WTC11 (cell line): ENCODE data around the gene IGFN1. TPM values are rescaled to one million over a fixed set of nuclear protein-coding genes. Genes with fewer than 3 reads are reported as not detected.

Experiments
- ATAC-seq: fragments of 200-7000 bp; cut with Tn5 transposase; 2 replicates; pipeline ENCODE4 v1.10.0; 2021; ENCODE audit warnings: mild to moderate bottlenecking, moderate library complexity
- CTCF ChIA-PET: fragments of 300-600 bp; sonication (Branson Sonifier 250); formaldehyde crosslinking; loops from one replicate; lab custom pipeline; 2021; ENCODE audit warnings: antibody characterized with exemption; lab: Charles Lee
- POLR2A ChIA-PET: fragments of 350-600 bp; sonication (Branson Sonifier 250); formaldehyde crosslinking; loops from one replicate; lab custom pipeline; 2021; ENCODE audit warnings: antibody characterized with exemption; lab: Charles Lee
- DNase-seq: peaks from one replicate; pipeline ENCODE4 v3.0.0; 2021; ENCODE audit warnings: low spot score
- H3K27ac Mint-ChIP-seq: 2 replicates; pipeline ENCODE4 v1.8.0; 2021; ENCODE audit warnings: mixed read lengths
- H3K27me3 Mint-ChIP-seq: 2 replicates; pipeline ENCODE4 v1.8.0; 2021; ENCODE audit warnings: low read depth, mild to moderate bottlenecking, moderate library complexity, mixed read lengths
- H3K36me3 Mint-ChIP-seq: 2 replicates; pipeline ENCODE4 v1.8.0; 2021; ENCODE audit warnings: mixed read lengths
- H3K4me1 Mint-ChIP-seq: 2 replicates; pipeline ENCODE4 v1.8.0; 2022; ENCODE audit warnings: mixed read lengths
- H3K4me3 Mint-ChIP-seq: 2 replicates; pipeline ENCODE4 v1.8.0; 2021; ENCODE audit warnings: mild to moderate bottlenecking, moderate library complexity, mixed read lengths
- H3K9me3 Mint-ChIP-seq: 2 replicates; pipeline ENCODE4 v1.8.0; 2021; ENCODE audit warnings: mixed read lengths
- AFF4 ChIP-seq: sonication (generic); formaldehyde crosslinking; IDR thresholded peaks from 2 replicates; pipeline ENCODE4 v1.8.1; 2023; ENCODE audit warnings: mild to moderate bottlenecking, missing genetic modification reagents, borderline replicate concordance
- ATF1 ChIP-seq: sonication (generic); formaldehyde crosslinking; IDR thresholded peaks from 2 replicates; pipeline ENCODE4 v1.8.1; 2023; ENCODE audit warnings: mild to moderate bottlenecking, moderate library complexity, missing genetic modification reagents
- ATF3 ChIP-seq: sonication (generic); formaldehyde crosslinking; conservative IDR thresholded peaks from 2 replicates; pipeline ENCODE4 v1.8.1; 2022; ENCODE audit warnings: mild to moderate bottlenecking, missing genetic modification reagents
- CTCF ChIP-seq: fragments of 200-600 bp; IDR thresholded peaks from 2 replicates; pipeline ENCODE4 v1.8.0; 2022; ENCODE audit warnings: antibody characterized with exemption
- E2F1 ChIP-seq: sonication (generic); formaldehyde crosslinking; IDR thresholded peaks from 2 replicates; pipeline ENCODE4 v1.8.0; 2022; ENCODE audit warnings: mild to moderate bottlenecking, missing genetic modification reagents
- E2F5 ChIP-seq: sonication (generic); formaldehyde crosslinking; IDR thresholded peaks from 2 replicates; pipeline ENCODE4 v1.8.1; 2022; ENCODE audit warnings: mild to moderate bottlenecking, moderate library complexity, missing genetic modification reagents
- ELF4 ChIP-seq: sonication (generic); formaldehyde crosslinking; IDR thresholded peaks from 2 replicates; pipeline ENCODE4 v1.8.1; 2022; ENCODE audit warnings: low read depth, mild to moderate bottlenecking, moderate library complexity, missing genetic modification reagents
- ESRRA ChIP-seq: sonication (generic); formaldehyde crosslinking; IDR thresholded peaks from 2 replicates; pipeline ENCODE4 v1.8.1; 2022; ENCODE audit warnings: mild to moderate bottlenecking, missing genetic modification reagents, borderline replicate concordance
- FOXK1 ChIP-seq: sonication (generic); formaldehyde crosslinking; IDR thresholded peaks from 2 replicates; pipeline ENCODE4 v1.8.0; 2022; ENCODE audit warnings: mild to moderate bottlenecking, moderate library complexity, missing genetic modification reagents
- GRHL2 ChIP-seq: fragments of 250-450 bp; sonication (Bioruptor Pico); IDR thresholded peaks from 2 replicates; pipeline ENCODE4 v1.8.0; 2022; ENCODE audit warnings: mild to moderate bottlenecking, moderate library complexity; ENCODE audit not compliant: insufficient replicate concordance, severe bottlenecking
- GTF2I ChIP-seq: fragments of 250-450 bp; sonication (Bioruptor Pico); conservative IDR thresholded peaks from 2 replicates; pipeline ENCODE4 v1.4.0; 2021; ENCODE audit warnings: mild to moderate bottlenecking
- IRF1 ChIP-seq: sonication (generic); formaldehyde crosslinking; IDR thresholded peaks from 2 replicates; pipeline ENCODE4 v1.8.0; 2023; ENCODE audit warnings: missing genetic modification reagents
- IRF2 ChIP-seq: sonication (generic); formaldehyde crosslinking; IDR thresholded peaks from 2 replicates; pipeline ENCODE4 v1.8.0; 2022; ENCODE audit warnings: low read depth, missing genetic modification reagents, borderline replicate concordance
- MYBL2 ChIP-seq: sonication (generic); formaldehyde crosslinking; IDR thresholded peaks from 2 replicates; pipeline ENCODE4 v1.8.1; 2023; ENCODE audit warnings: mild to moderate bottlenecking, moderate library complexity, missing genetic modification reagents
- NFYB ChIP-seq: sonication (generic); formaldehyde crosslinking; conservative IDR thresholded peaks from 2 replicates; pipeline ENCODE4 v1.8.0; 2022; ENCODE audit warnings: low read depth, missing genetic modification reagents
- PREB ChIP-seq: sonication (generic); formaldehyde crosslinking; IDR thresholded peaks from 2 replicates; pipeline ENCODE4 v1.8.1; 2022; ENCODE audit warnings: mild to moderate bottlenecking, missing genetic modification reagents, moderate library complexity, borderline replicate concordance
- SMAD4 ChIP-seq: sonication (generic); formaldehyde crosslinking; IDR thresholded peaks from 2 replicates; pipeline ENCODE4 v1.8.0; 2022; ENCODE audit warnings: mild to moderate bottlenecking, missing genetic modification reagents
- TEAD1 ChIP-seq: sonication (generic); formaldehyde crosslinking; IDR thresholded peaks from 2 replicates; pipeline ENCODE4 v1.8.0; 2022; ENCODE audit warnings: mild to moderate bottlenecking, missing genetic modification reagents
- USF2 ChIP-seq: sonication (generic); formaldehyde crosslinking; IDR thresholded peaks from 2 replicates; pipeline ENCODE4 v1.8.1; 2023; ENCODE audit warnings: mild to moderate bottlenecking, missing genetic modification reagents, moderate library complexity
- ZBTB21 ChIP-seq: sonication (generic); formaldehyde crosslinking; IDR thresholded peaks from 2 replicates; pipeline ENCODE4 v1.8.1; 2023; ENCODE audit warnings: mild to moderate bottlenecking, missing genetic modification reagents, borderline replicate concordance
- ZBTB43 ChIP-seq: sonication (generic); formaldehyde crosslinking; IDR thresholded peaks from 2 replicates; pipeline ENCODE4 v1.8.1; 2023; ENCODE audit warnings: mild to moderate bottlenecking, missing genetic modification reagents
- ZNF232 ChIP-seq: sonication (generic); formaldehyde crosslinking; IDR thresholded peaks from 2 replicates; pipeline ENCODE4 v1.8.0; 2022; ENCODE audit warnings: mild to moderate bottlenecking, missing genetic modification reagents
- ZNF416 ChIP-seq: fragments of 250-450 bp; sonication (Bioruptor Pico); IDR thresholded peaks from 2 replicates; pipeline ENCODE4 v1.9.0; 2021; ENCODE audit warnings: mild to moderate bottlenecking, inconsistent platforms
- ZNF671 ChIP-seq: fragments of 250-450 bp; sonication (Bioruptor Pico); IDR thresholded peaks from 2 replicates; pipeline ENCODE4 v1.8.0; 2021; ENCODE audit warnings: mild to moderate bottlenecking
- total RNA-seq: library from RNA; stranded (reverse); gene quantifications from 3 replicates; pipeline ENCODE4 v1.2.3, GENCODE V29; 2021

IGFN1 gene
- total RNA-seq, 1 experiment from 2014 or later, result 0.11 TPM

- TF ChIP-seq E2F5 (CRISPR knock-in tag), result no peak
- TF ChIP-seq MYBL2 (CRISPR knock-in tag), result no peak
- TF ChIP-seq SMAD4 (CRISPR knock-in tag), result no peak
- TF ChIP-seq ESRRA (CRISPR knock-in tag), result no peak
- no peak for TF ChIP-seq ELF4 (CRISPR knock-in tag)
- no peak for TF ChIP-seq FOXK1 (CRISPR knock-in tag)
- TF ChIP-seq IRF1 (CRISPR knock-in tag), result no peak
- TF ChIP-seq GRHL2 (CRISPR knock-in tag), result no peak
- no peak for TF ChIP-seq GTF2I
- TF ChIP-seq ZBTB21 (CRISPR knock-in tag), result no peak
- no peak for TF ChIP-seq IRF2 (CRISPR knock-in tag)
- TF ChIP-seq ZNF671 (CRISPR knock-in tag), result no peak
- TF ChIP-seq ZBTB43 (CRISPR knock-in tag), result no peak
These were observed 75.1 kb downstream of the IGFN1 start (continued) for GRCh38 chr1:201265756-201266155.

GRCh38 chr1:201266276-201266675 is 75.7 kb downstream of the IGFN1 start:
- CTCF ChIA-PET, result interaction anchor here (1.1 to 2.0 kb wide), 2 partner anchors 12 to 80 kb away, joined by 5 to 7 read pairs; no protein-coding TSS in a partner anchor
- no peak for TF ChIP-seq ZNF232
- no peak for TF ChIP-seq CTCF
- no peak for TF ChIP-seq ATF3 (CRISPR knock-in tag)
- TF ChIP-seq PREB, result no peak
- no peak for TF ChIP-seq ZNF416 (CRISPR knock-in tag)
- no peak for TF ChIP-seq USF2 (CRISPR knock-in tag)
- TF ChIP-seq MYBL2 (CRISPR knock-in tag), result no peak
- no peak for TF ChIP-seq TEAD1 (CRISPR knock-in tag)
- TF ChIP-seq AFF4 (CRISPR knock-in tag), result no peak
- no peak for TF ChIP-seq ATF1 (CRISPR knock-in tag)
- no peak for TF ChIP-seq NFYB (CRISPR knock-in tag)
- no peak for TF ChIP-seq E2F5 (CRISPR knock-in tag)
- TF ChIP-seq E2F1 (CRISPR knock-in tag), result no peak
- TF ChIP-seq GTF2I, result no peak

More at GRCh38 chr1:201266276-201266675, 75.7 kb downstream of the IGFN1 start:
- no peaks in the 10 kb centered on the region for H3K4me1 Mint-ChIP-seq
- no peaks in the 10 kb centered on the region for H3K36me3 Mint-ChIP-seq
- ATAC-seq (no peak), DNase-seq (no peak)
- no peak overlapping the region for H3K4me3 Mint-ChIP-seq
- no peak overlapping the region for H3K27ac Mint-ChIP-seq
- POLR2A ChIA-PET, result no interaction called here
- peaks cover 2% of the 10 kb centered on the region; the same call in 1 of the 2 replicates for H3K27me3 Mint-ChIP-seq
- H3K9me3 Mint-ChIP-seq, result no peaks in the 10 kb centered on the region
